AG10803 (cell line): Measurements from ENCODE around the gene SIK3.

Source experiments
- DNase-seq: peaks from one replicate; pipeline ENCODE4 v3.0.0; 2010; ENCODE audit warnings: low read depth
- H3K4me3 ChIP-seq: 2 replicates; pipeline ENCODE4 v1.5.1; 2011; ENCODE audit warnings: mild to moderate bottlenecking, low read length, control low read depth
- CTCF ChIP-seq: conservative IDR thresholded peaks from 2 replicates; pipeline ENCODE4 v1.5.1; 2011; ENCODE audit warnings: mild to moderate bottlenecking, low read length, control low read depth, inconsistent platforms

The SIK3 gene

GRCh38 chr11:116857936-116858335, 240.3 kb downstream of the SIK3 start:
- DNase-seq, result no peak
- no peak overlapping the region for H3K4me3 ChIP-seq
- TF ChIP-seq CTCF, result no peak

- no peak overlapping the region for H3K4me3 ChIP-seq
These were observed 240.9 kb downstream of the SIK3 start for GRCh38 chr11:116857316-116857715.

GRCh38 chr11:116856423-116856822, 241.8 kb downstream of the SIK3 start:
- DNase-seq, result no peak
- TF ChIP-seq CTCF, result no peak
- no peak overlapping the region for H3K4me3 ChIP-seq

More at GRCh38 chr11:116857316-116857715, 240.9 kb downstream of the SIK3 start:
- peak; percentile 64 for DNase-seq
- no peak for TF ChIP-seq CTCF

- H3K4me3 ChIP-seq, result no peak overlapping the region
- no peak for DNase-seq
- no peak for TF ChIP-seq CTCF
These were observed 242.8 kb downstream of the SIK3 start for GRCh38 chr11:116855413-116855812.

GRCh38 chr11:116853461-116854073, 244.7 kb downstream of the SIK3 start:
- peak; percentile 88 for DNase-seq
- no peak for TF ChIP-seq CTCF
- no peak overlapping the region for H3K4me3 ChIP-seq

- no peak for TF ChIP-seq CTCF
- H3K4me3 ChIP-seq, result no peak overlapping the region
- no peak for DNase-seq
These were observed 245.8 kb downstream of the SIK3 start for GRCh38 chr11:116852261-116853031.

GRCh38 chr11:116851626-116852025, 246.6 kb downstream of the SIK3 start:
- H3K4me3 ChIP-seq, result no peak overlapping the region
- no peak for DNase-seq
- TF ChIP-seq CTCF, result no peak
